Nephron progenitor cell (in vitro differentiated cells): ENCODE results near the gene RSF1.
"Not testable (repeated sequence)": the region's sequence is repeated elsewhere in the genome, so short reads cannot be mapped to it uniquely, and the experiment has no call there.

ENCODE experiments used
- DNase-seq: peaks from one replicate; pipeline ENCODE4 v3.0.0; 2021
- H3K27ac Mint-ChIP-seq: 2 replicates; pipeline ENCODE4 v1.8.0; 2021; ENCODE audit warnings: mild to moderate bottlenecking, moderate library complexity, mixed read lengths
- H3K27me3 Mint-ChIP-seq: 2 replicates; pipeline ENCODE4 v1.8.0; 2021; ENCODE audit warnings: mild to moderate bottlenecking, low read depth, mixed read lengths; ENCODE audit not compliant: poor library complexity
- H3K36me3 Mint-ChIP-seq: 2 replicates; pipeline ENCODE4 v1.8.0; 2021; ENCODE audit warnings: low read depth, mixed read lengths
- H3K4me1 Mint-ChIP-seq: 2 replicates; pipeline ENCODE4 v1.8.0; 2021; ENCODE audit warnings: mixed read lengths
- H3K4me3 Mint-ChIP-seq: 2 replicates; pipeline ENCODE4 v1.8.0; 2021; ENCODE audit warnings: mild to moderate bottlenecking, moderate library complexity, mixed read lengths
- H3K9me3 Mint-ChIP-seq: 2 replicates; pipeline ENCODE4 v1.8.0; 2021; ENCODE audit warnings: mild to moderate bottlenecking, moderate library complexity, mixed read lengths
- CTCF ChIP-seq: fragments of 200-600 bp; sonication (generic); IDR thresholded peaks from 2 replicates; pipeline ENCODE4 v1.5.0; 2021; ENCODE audit warnings: antibody characterized with exemption

RSF1 gene

GRCh38 chr11:77637345-77638165, 183.0 kb downstream of the RSF1 start, which contains the start of gene CLNS1A:
Gene CLNS1A, minus strand, starts transcription at chr11:77637794. Its CDS starts 80 bp downstream, at chr11:77637714.
- Mint-ChIP-seq H3K27me3 (peaks cover 9% of the 10 kb centered on the region), H3K36me3 (peaks cover 40% of the 10 kb centered on the region), H3K27ac (peak within 1 kb of the TSS; percentile 96)

GRCh38 chr11:77636731-77637344, 183.7 kb downstream of the RSF1 start:
- Mint-ChIP-seq H3K36me3 (peaks cover 45% of the 10 kb centered on the region), H3K4me1 (peaks cover 31% of the 10 kb centered on the region), H3K4me3 (peak overlapping the region; percentile 95), H3K27ac (peak overlapping the region; percentile 21), H3K9me3 (peaks cover 42% of the 10 kb centered on the region), H3K27me3 (peaks cover 9% of the 10 kb centered on the region)
- DNase-seq: no peak
- no peak for TF ChIP-seq CTCF

More at GRCh38 chr11:77637345-77638165, 183.0 kb downstream of the RSF1 start, which contains the start of gene CLNS1A:
- Mint-ChIP-seq H3K9me3 (peaks cover 42% of the 10 kb centered on the region), H3K4me1 (peaks cover 31% of the 10 kb centered on the region), H3K4me3 (peak within 1 kb of the TSS; percentile 95)
- no peak for TF ChIP-seq CTCF
- peak; percentile 73 for DNase-seq

- H3K4me3 Mint-ChIP-seq, H3K27me3 Mint-ChIP-seq, DNase-seq: not testable (repeated sequence)
- peaks cover 64% of the 10 kb centered on the region for H3K36me3 Mint-ChIP-seq
- peak overlapping the region; percentile 84 for H3K27ac Mint-ChIP-seq
- H3K4me1 Mint-ChIP-seq: peaks cover 31% of the 10 kb centered on the region
- peaks cover 23% of the 10 kb centered on the region for H3K9me3 Mint-ChIP-seq
Measured at GRCh38 chr11:77633926-77634325, 186.6 kb downstream of the RSF1 start.

- DNase-seq: no peak
- peaks cover 5% of the 10 kb centered on the region for H3K9me3 Mint-ChIP-seq
- H3K27ac Mint-ChIP-seq: no peak overlapping the region
- peaks cover 75% of the 10 kb centered on the region for H3K36me3 Mint-ChIP-seq
- H3K4me1 Mint-ChIP-seq: peaks cover 4% of the 10 kb centered on the region
- no peaks in the 10 kb centered on the region for H3K27me3 Mint-ChIP-seq
- no peak for TF ChIP-seq CTCF
- H3K4me3 Mint-ChIP-seq: no peak overlapping the region
Measured at GRCh38 chr11:77630157-77630710, 190.3 kb downstream of the RSF1 start.

GRCh38 chr11:77619576-77620198, 200.8 kb downstream of the RSF1 start:
- Mint-ChIP-seq H3K4me1 (no peaks in the 10 kb centered on the region), H3K4me3 (no peak overlapping the region), H3K27me3 (no peaks in the 10 kb centered on the region), H3K9me3 (no peaks in the 10 kb centered on the region), H3K36me3 (peaks cover 83% of the 10 kb centered on the region), H3K27ac (peak overlapping the region; percentile 80)
- peak; percentile 70 for TF ChIP-seq CTCF
- peak; percentile 15 for DNase-seq

- Mint-ChIP-seq H3K36me3 (peaks cover 75% of the 10 kb centered on the region), H3K27ac (no peak overlapping the region), H3K9me3 (no peaks in the 10 kb centered on the region), H3K27me3 (no peaks in the 10 kb centered on the region), H3K4me3 (no peak overlapping the region), H3K4me1 (no peaks in the 10 kb centered on the region)
- DNase-seq: no peak
- TF ChIP-seq CTCF: no peak
Measured at GRCh38 chr11:77617892-77618291, 202.6 kb downstream of the RSF1 start.
